HepG2 (cell line): ENCODE data around the gene AFAP1L2. TPM values are rescaled to one million over a fixed set of nuclear protein-coding genes. Genes with fewer than 3 reads are reported as not detected.
A peak's percentile ranks its signal among the peaks of the same experiment; 100 is the strongest.

ENCODE experiments used
- ATAC-seq: fragments of 200-7000 bp; cut with Tn5 transposase; 3 replicates; pipeline ENCODE4 v1.9.1; 2020; ENCODE audit warnings: mild to moderate bottlenecking, moderate library complexity
- BruUV-seq: library from RNA; stranded (reverse); fragments of 400-500 nt; replicated peaks from 2 replicates; lab custom pipeline; 2021; lab: Mats Ljungman, UMichigan
- CTCF ChIA-PET: fragments of 300-600 bp; formaldehyde crosslinking; extraction: SDS; loops from one replicate; lab custom pipeline; 2021; ENCODE audit warnings: low total read pairs, inconsistent platforms, low intra/inter-chr PET ratio; lab: Yijun Ruan, JAX
- POLR2A ChIA-PET: fragments of 350-600 bp; sonication (Branson Sonifier 250); formaldehyde crosslinking; loops from one replicate; lab custom pipeline; 2020; ENCODE audit warnings: antibody characterized with exemption, inconsistent platforms; lab: Yijun Ruan, JAX
- DNase-seq: peaks from one replicate; pipeline ENCODE4 v3.0.0-alpha.2; 2015; ENCODE audit warnings: low spot score
- FAIRE-seq: peaks from 3 replicates; lab custom pipeline; 2011; peaks lifted over from hg19 to GRCh38; lab: Jason Lieb, UNC
- H2AFZ ChIP-seq: one replicate; pipeline ENCODE4 v1.6.1; 2011; ENCODE audit warnings: low read length, inconsistent platforms
- H3K27ac ChIP-seq: fragments of 300-600 bp; 3 replicates; pipeline ENCODE4 v1.8.0; 2011; ENCODE audit warnings: mixed run types, mild to moderate bottlenecking, mixed read lengths, low read length, inconsistent platforms; ENCODE audit not compliant: insufficient read depth; ENCODE audit errors: extremely low read length
- H3K27me3 ChIP-seq, 2 experiments: fragments of 200-600 bp in 1 of 2; 2 replicates in 1 of 2; 3 replicates in 1 of 2; pipeline versions ENCODE4 v1.6.0 to v1.8.0; 2011; ENCODE audit warnings: low read length in 2 of 2, mild to moderate bottlenecking in 2 of 2, moderate library complexity in 2 of 2, inconsistent platforms in 1 of 2; ENCODE audit not compliant: insufficient read depth in 2 of 2, control insufficient read depth in 1 of 2
- H3K36me3 ChIP-seq, 2 experiments: fragments of 200-600 bp in 1 of 2; replicated peaks in 1 of 2; 2 replicates in 1 of 2; 3 replicates in 1 of 2; pipeline versions ENCODE4 v1.5.1 to v1.8.0; 2011; ENCODE audit warnings: low read length in 2 of 2, inconsistent platforms in 1 of 2; ENCODE audit not compliant: insufficient read depth in 2 of 2, control insufficient read depth in 1 of 2
- H3K4me1 ChIP-seq: 2 replicates; pipeline ENCODE4 v1.5.1; 2012; ENCODE audit warnings: low read length, inconsistent platforms; ENCODE audit not compliant: insufficient read depth
- H3K4me2 ChIP-seq: 2 replicates; pipeline ENCODE4 v1.6.0; 2011; ENCODE audit warnings: low read depth, low read length, inconsistent platforms
- H3K4me3 ChIP-seq, 3 experiments: fragments of 200-600 bp in 1 of 3; sonication (generic), shearing (Covaris generic) in 1 of 3; replicated peaks in 1 of 3; 2 replicates each; pipeline ENCODE4 v1.5.1; 2011 to 2016; ENCODE audit warnings: low read length in 3 of 3, inconsistent platforms in 2 of 3, low read depth in 2 of 3, mild to moderate bottlenecking in 2 of 3, control low read depth in 1 of 3, mixed read lengths in 1 of 3; ENCODE audit not compliant: insufficient read depth in 1 of 3
- H3K79me2 ChIP-seq: one replicate; pipeline ENCODE4 v1.6.1; 2011; ENCODE audit warnings: low read length, inconsistent platforms; ENCODE audit not compliant: insufficient read depth
- H3K9ac ChIP-seq: 2 replicates; pipeline ENCODE4 v1.6.0; 2011; ENCODE audit warnings: mild to moderate bottlenecking, low read depth, low read length, inconsistent platforms; ENCODE audit not compliant: insufficient read depth
- H3K9me3 ChIP-seq: 2 replicates; pipeline ENCODE4 v1.5.1; 2012; ENCODE audit warnings: mild to moderate bottlenecking, low read length
- H4K20me1 ChIP-seq: 2 replicates; pipeline ENCODE4 v1.6.0; 2011; ENCODE audit warnings: inconsistent platforms, mild to moderate bottlenecking, low read length, moderate library complexity; ENCODE audit not compliant: insufficient read depth
- CEBPZ ChIP-seq: IDR thresholded peaks from 2 replicates; pipeline ENCODE4 v1.6.1; 2012; ENCODE audit warnings: low read length, improper control_type of control experiment
- EZH2 ChIP-seq: conservative IDR thresholded peaks from 2 replicates; pipeline ENCODE4 v1.6.1; 2012; ENCODE audit warnings: mild to moderate bottlenecking, low read depth, low read length, moderate library complexity
- REPIN1 ChIP-seq: sonication (generic); formaldehyde crosslinking; IDR thresholded peaks from 2 replicates; pipeline ENCODE4 v1.8.0; 2022; ENCODE audit warnings: missing genetic modification reagents, low read depth, mild to moderate bottlenecking, borderline replicate concordance
- RFX1 ChIP-seq: fragments of 450-650 bp; IDR thresholded peaks from 2 replicates; pipeline ENCODE4 v1.6.1; 2017
- SNRNP70 ChIP-seq: fragments of 200-400 bp; formaldehyde crosslinking; IDR thresholded peaks from 2 replicates; pipeline ENCODE4 v1.6.1; 2017; ENCODE audit warnings: mild to moderate bottlenecking, low read depth, low read length, moderate library complexity
- TRIM24 ChIP-seq: sonication (generic); formaldehyde crosslinking; IDR thresholded peaks from 2 replicates; pipeline ENCODE4 v1.8.0; 2022; ENCODE audit warnings: mild to moderate bottlenecking, missing genetic modification reagents
- ZBTB38 ChIP-seq: sonication (generic); formaldehyde crosslinking; IDR thresholded peaks from 2 replicates; pipeline ENCODE4 v1.5.1; 2020; ENCODE audit warnings: mild to moderate bottlenecking, missing genetic modification reagents
- ZNF264 ChIP-seq: sonication (generic); formaldehyde crosslinking; IDR thresholded peaks from 2 replicates; pipeline ENCODE4 v1.4.0; 2020; ENCODE audit warnings: missing genetic modification reagents
- ZNF775 ChIP-seq: sonication (generic); formaldehyde crosslinking; IDR thresholded peaks from 2 replicates; pipeline ENCODE4 v1.4.0; 2020; ENCODE audit warnings: missing genetic modification reagents, mild to moderate bottlenecking, moderate library complexity, borderline replicate concordance
- ZNF800 ChIP-seq: sonication (generic); formaldehyde crosslinking; IDR thresholded peaks from 2 replicates; pipeline ENCODE4 v1.4.0; 2020; ENCODE audit warnings: missing genetic modification reagents
- WGBS: methylation state at CpG from one replicate; pipeline ENCODE4 v1.1.6; 2017; ENCODE audit warnings: low lambda C conversion rate; 5-methylcytosine and 5-hydroxymethylcytosine counted together
- in situ Hi-C: cut with HindIII; loops from 2 replicates; pipeline ENCODE4 v1.10.0; 2017; ENCODE audit warnings: low pct_unique_long_range_greater_than_20kb; ENCODE audit not compliant: extremely low pct_ligation_motif_present
- intact Hi-C: fragments of 100-400 bp; cut with micrococcal nuclease; formaldehyde crosslinking; loops from one replicate; pipeline ENCODE4 v1.10.0; 2022; ENCODE audit not compliant: unreplicated experiment
- polyA plus RNA-seq, 8 experiments: library from polyadenylated mRNA; depleted of rRNA in 3 of 8; stranded (reverse) in 7 of 8; unstranded in 1 of 8; fragments of >200 nt; fragmentation: Illumina TruSeq in 4 of 8; extraction: Trizol in 4 of 8; gene quantifications; 2 replicates each; pipeline versions ENCODE4 v1.2.1 to v1.2.3, GENCODE V29; 2011 to 2016; ENCODE audit warnings: low read depth in 4 of 8, missing spikeins in 1 of 8, mixed read lengths in 1 of 8; ENCODE audit not compliant: insufficient read depth in 1 of 8
- total RNA-seq, 5 experiments: library from RNA; depleted of rRNA; stranded (reverse); fragments of >200 nt; fragmentation: Illumina TruSeq; extraction: Trizol; gene quantifications; 2 replicates each; pipeline ENCODE4 v1.2.3, GENCODE V29; 2016; ENCODE audit warnings: low read depth in 1 of 5

AFAP1L2 gene
- total and polyA plus RNA-seq, 2 of the 13 experiments (the other 11 are each of a cell fraction or from before 2014, with no cell fraction given), result not detected

GRCh38 chr10:114402871-114403540, 1.3 kb downstream of the AFAP1L2 start:
- intact Hi-C loops, result no loop called here
- no peak for ATAC-seq
- H3K9ac ChIP-seq, result no peak overlapping the region
- WGBS, result 53% methylated on average over 15 of the region's 17 CpGs
- no peaks in the 10 kb centered on the region for H3K9me3 ChIP-seq
- TF ChIP-seq EZH2, result 0 out of 2 replicates have a peak, but pooled peaks have one; percentile 48
- no peak for TF ChIP-seq SNRNP70
- TF ChIP-seq, all 625 proteins: peak for 1
- ChIA-PET POLR2A (no interaction called here), CTCF (no interaction called here)
- Histone ChIP-seq H3K79me2 (no peaks in the 10 kb centered on the region), H4K20me1 (no peaks in the 10 kb centered on the region), H3K4me3 (no peak overlapping the region), H3K27me3 (peaks cover 19 to 66% of the 10 kb centered on the region in 2 experiments), H3K4me1 (no peaks in the 10 kb centered on the region), H3K27ac (no peak overlapping the region), H2AFZ (no peak overlapping the region), H3K36me3 (no peaks in the 10 kb centered on the region), H3K4me2 (no peak overlapping the region)
- no peak for DNase-seq
- in situ Hi-C loops, result no loop called here
- no TSS peak for BruUV-seq
- FAIRE-seq, result no peak

- H4K20me1 ChIP-seq, result no peaks in the 10 kb centered on the region
- no peaks in the 10 kb centered on the region for H3K4me1 ChIP-seq
- FAIRE-seq (no peak), DNase-seq (no peak), ATAC-seq (no peak)
- BruUV-seq, result no TSS peak
- peaks cover 17 to 70% of the 10 kb centered on the region in 2 experiments for H3K27me3 ChIP-seq
- no peak overlapping the region for H2AFZ ChIP-seq
- intact Hi-C loops (no loop called here), in situ Hi-C loops (no loop called here)
- no peak overlapping the region for H3K9ac ChIP-seq
- no peaks in the 10 kb centered on the region for H3K36me3 ChIP-seq
- no peak overlapping the region for H3K4me2 ChIP-seq
- no peak overlapping the region for H3K27ac ChIP-seq
- TF ChIP-seq RFX1 (no peak), CEBPZ (no peak), REPIN1 (CRISPR knock-in tag) (no peak), TRIM24 (CRISPR knock-in tag) (no peak), ZNF775 (CRISPR knock-in tag) (no peak), ZNF800 (CRISPR knock-in tag) (no peak), ZNF264 (no peak), ZBTB38 (CRISPR knock-in tag) (no peak)
- H3K79me2 ChIP-seq, result no peaks in the 10 kb centered on the region
- WGBS, result 0% methylated on average over 2 of the region's 2 CpGs
- no peaks in the 10 kb centered on the region for H3K9me3 ChIP-seq
- CTCF ChIA-PET, result no interaction called here
- no peak overlapping the region for H3K4me3 ChIP-seq
- POLR2A ChIA-PET, result no interaction called here
These were observed 2.1 kb downstream of the AFAP1L2 start for GRCh38 chr10:114402233-114402632.
